SU-DHL-6 (cell line): Measurements from ENCODE around the gene TIE1.
A peak's percentile ranks its signal among the peaks of the same experiment; 100 is the strongest.
"Not testable (repeated sequence)": the region's sequence is repeated elsewhere in the genome, so short reads cannot be mapped to it uniquely, and the experiment has no call there.

Experiments used
- H2AFZ ChIP-seq: fragments of 200-600 bp; sonication (generic); 2 replicates; pipeline ENCODE4 v1.6.1; 2014; ENCODE audit warnings: low read depth, mild to moderate bottlenecking, moderate library complexity, mixed read lengths, antibody characterized with exemption, low read length; ENCODE audit not compliant: severe bottlenecking
- H3F3A ChIP-seq: fragments of 200-600 bp; shearing (Covaris generic); 2 replicates; pipeline ENCODE4 v1.6.0; 2016; ENCODE audit warnings: antibody characterized with exemption, mild to moderate bottlenecking; ENCODE audit not compliant: insufficient read depth
- H3K27ac ChIP-seq: fragments of 200-600 bp; sonication (generic); 2 replicates; pipeline ENCODE4 v1.5.1; 2016; ENCODE audit warnings: low read depth, mild to moderate bottlenecking, low read length, moderate library complexity, mixed read lengths
- H3K27me3 ChIP-seq: fragments of 200-600 bp; sonication (generic), shearing (Covaris generic); 2 replicates; pipeline ENCODE4 v1.6.0; 2014; ENCODE audit warnings: mild to moderate bottlenecking, low read length
- H3K36me3 ChIP-seq: fragments of 200-600 bp; sonication (generic); 2 replicates; pipeline ENCODE4 v1.6.1; 2014; ENCODE audit warnings: mild to moderate bottlenecking, low read length, mixed read lengths
- H3K4me2 ChIP-seq: fragments of 300-600, 200-600 bp; shearing (Covaris generic), sonication (generic); 2 replicates; pipeline ENCODE4 v1.6.0; 2014; ENCODE audit warnings: low read length, low read depth, mild to moderate bottlenecking; ENCODE audit not compliant: poor library complexity, severe bottlenecking
- H3K4me3 ChIP-seq: fragments of 200-600 bp; sonication (generic); 2 replicates; pipeline ENCODE4 v1.5.1; 2014; ENCODE audit warnings: antibody characterized with exemption, low read length, mild to moderate bottlenecking, mixed read lengths; ENCODE audit not compliant: insufficient read depth, poor library complexity, severe bottlenecking
- H3K79me2 ChIP-seq: fragments of 200-600 bp; sonication (generic); 2 replicates; pipeline ENCODE4 v1.6.1; 2014; ENCODE audit warnings: mild to moderate bottlenecking, low read length, moderate library complexity; ENCODE audit not compliant: insufficient read depth
- H3K9ac ChIP-seq: fragments of 200-600 bp; sonication (generic); 2 replicates; pipeline ENCODE4 v1.7.0; 2014; ENCODE audit warnings: mild to moderate bottlenecking, low read length
- H3K9me2 ChIP-seq: fragments of 200-600 bp; sonication (generic); replicated peaks from 2 replicates; pipeline ENCODE4 v1.6.1; 2014; ENCODE audit warnings: low read length; ENCODE audit not compliant: insufficient read depth
- H3K9me3 ChIP-seq: fragments of 200-600 bp; sonication (generic); 2 replicates; pipeline ENCODE4 v1.6.1; 2014; ENCODE audit warnings: low read length, mixed read lengths; ENCODE audit not compliant: insufficient read depth
- H4K20me1 ChIP-seq: fragments of 200-600 bp; sonication (generic); 2 replicates; pipeline ENCODE4 v1.6.1; 2014; ENCODE audit warnings: low read depth, mild to moderate bottlenecking, antibody characterized with exemption, low read length, moderate library complexity, mixed read lengths
- CTCF ChIP-seq: fragments of 200-600 bp; sonication (generic); IDR thresholded peaks from one replicate; pipeline ENCODE4 v1.5.1; 2017; ENCODE audit warnings: antibody characterized with exemption, mild to moderate bottlenecking, low read length, moderate library complexity; ENCODE audit not compliant: insufficient read depth, poor library complexity, severe bottlenecking
- EZH2phosphoT487 ChIP-seq: fragments of 200-600 bp; sonication (generic), shearing (Covaris generic); conservative IDR thresholded peaks from 2 replicates; pipeline ENCODE4 v1.6.1; 2018; ENCODE audit warnings: mild to moderate bottlenecking, antibody characterized with exemption, low read length, moderate library complexity, mixed read lengths

Gene TIE1

GRCh38 chr1:43368646-43369020 lies 67.9 kb downstream of the TIE1 start:
- Histone ChIP-seq H3K27ac (peak overlapping the region; percentile 84), H3K27me3 (no peaks in the 10 kb centered on the region), H4K20me1 (no peaks in the 10 kb centered on the region), H2AFZ (no peak overlapping the region), H3K4me3 (peak overlapping the region; percentile 76), H3K9me3 (no peaks in the 10 kb centered on the region), H3K9ac (peak overlapping the region; percentile 94), H3F3A (peaks cover 12% of the 10 kb centered on the region; the same call in 1 of the 2 replicates), H3K79me2 (peaks cover 28% of the 10 kb centered on the region), H3K9me2 (no peaks in the 10 kb centered on the region), H3K36me3 (no peaks in the 10 kb centered on the region), H3K4me2 (peak overlapping the region; percentile 64)
- TF ChIP-seq EZH2phosphoT487: no peak
- TF ChIP-seq CTCF: no peak

DNA sequence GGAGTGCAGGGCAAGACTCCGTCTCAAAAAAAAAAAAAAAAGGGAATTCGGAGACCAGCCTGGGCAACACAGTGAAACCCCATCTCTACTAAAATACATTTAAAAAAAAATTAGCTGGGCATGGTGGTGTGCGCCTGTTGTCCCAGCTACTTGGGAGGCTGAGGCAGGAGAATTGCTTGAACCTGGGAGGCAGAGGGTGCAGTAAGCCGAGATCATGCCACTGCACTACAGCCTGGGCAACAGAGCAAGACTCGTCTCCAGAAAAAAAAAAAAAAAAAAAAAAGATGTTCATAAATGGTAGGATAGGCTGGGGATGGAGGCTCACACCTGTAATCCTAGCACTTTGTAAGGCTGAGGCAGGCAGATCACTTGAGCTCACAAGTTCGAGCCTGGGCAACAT lies 69.0 kb downstream of the TIE1 start:
- H3K9me3 ChIP-seq, H3K27me3 ChIP-seq, H4K20me1 ChIP-seq, H2AFZ ChIP-seq, H3K9me2 ChIP-seq, H3K4me2 ChIP-seq, H3K36me3 ChIP-seq, H3F3A ChIP-seq, H3K9ac ChIP-seq, H3K27ac ChIP-seq, H3K4me3 ChIP-seq: not testable (repeated sequence)
- H3K79me2 ChIP-seq: peaks cover 28% of the 10 kb centered on the region

DNA sequence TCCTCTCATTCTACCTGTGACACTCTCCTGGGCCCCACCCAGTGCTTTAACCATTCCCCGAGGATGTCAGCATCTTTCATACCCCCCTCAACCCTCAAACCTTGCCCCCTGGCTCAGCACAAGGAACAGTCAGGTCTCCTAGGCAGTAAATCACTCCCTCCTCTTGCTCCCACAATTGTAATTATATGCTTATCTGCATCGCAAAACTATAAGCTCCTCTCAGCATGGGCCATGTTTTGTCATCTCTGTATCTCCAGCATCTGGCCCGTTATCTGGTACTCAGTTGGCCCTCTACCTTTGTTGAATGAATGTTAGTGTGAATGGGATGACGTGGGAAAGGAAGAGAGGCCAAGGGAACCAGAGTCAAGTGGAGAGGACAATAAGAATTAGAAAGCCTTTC lies 69.8 kb downstream of the TIE1 start:
- Histone ChIP-seq H3K27ac (no peak overlapping the region), H3K4me2 (no peak overlapping the region), H3F3A (no peaks in the 10 kb centered on the region), H3K9ac (no peak overlapping the region), H3K36me3 (no peaks in the 10 kb centered on the region), H2AFZ (no peak overlapping the region), H3K4me3 (no peak overlapping the region), H3K9me2 (no peaks in the 10 kb centered on the region), H3K9me3 (no peaks in the 10 kb centered on the region), H3K79me2 (peaks cover 27% of the 10 kb centered on the region), H3K27me3 (no peaks in the 10 kb centered on the region), H4K20me1 (no peaks in the 10 kb centered on the region)
- TF ChIP-seq CTCF (no peak), EZH2phosphoT487 (no peak)

GRCh38 chr1:43372172-43372571 lies 71.4 kb downstream of the TIE1 start:
- no peak for TF ChIP-seq EZH2phosphoT487
- no peak for TF ChIP-seq CTCF
- peaks cover 11% of the 10 kb centered on the region; the same call in 1 of the 2 replicates for H3K79me2 ChIP-seq
- H3K4me2 ChIP-seq: no peak overlapping the region
- no peaks in the 10 kb centered on the region for H3K36me3 ChIP-seq
- no peaks in the 10 kb centered on the region for H3K27me3 ChIP-seq
- H4K20me1 ChIP-seq: no peaks in the 10 kb centered on the region
- no peaks in the 10 kb centered on the region for H3K9me2 ChIP-seq
- H2AFZ ChIP-seq: no peak overlapping the region
- H3K9ac ChIP-seq: no peak overlapping the region
- no peak overlapping the region for H3K4me3 ChIP-seq
- no peaks in the 10 kb centered on the region for H3F3A ChIP-seq
- H3K27ac ChIP-seq: no peak overlapping the region
- H3K9me3 ChIP-seq: no peaks in the 10 kb centered on the region
